Measurements from ENCODE around the gene GJC2. TPM values are rescaled to one million over a fixed set of nuclear protein-coding genes. Genes with fewer than 3 reads are reported as not detected.

The GJC2 gene
- total RNA-seq, 1 experiment from 2014 or later: 1.2 TPM

- H2AFZ ChIP-seq (ENCODE audit: low read length): no peak overlapping the region
- no peak for DNase-seq
- H3K9ac ChIP-seq (ENCODE audit: low read length): no peak overlapping the region
- H3K4me2 ChIP-seq (ENCODE audit: low read length): no peak overlapping the region
- ChIA-PET CTCF (no interaction called here), POLR2A (ENCODE audit: unreplicated experiment) (no interaction called here)
- H3K27me3 ChIP-seq (ENCODE audit: low read length): no peaks in the 10 kb centered on the region
- H3K4me1 ChIP-seq (ENCODE audit: insufficient read depth, low read length): peaks cover 8% of the 10 kb centered on the region; the same call in 1 of the 2 replicates
- H3K27ac ChIP-seq (ENCODE audit: low read length): no peak overlapping the region
- no peaks in the 10 kb centered on the region; the same call in 1 of the 2 replicates for H3K36me3 ChIP-seq (ENCODE audit: low read depth, low read length)
- peaks cover 17% of the 10 kb centered on the region; the same call in 1 of the 2 replicates for H3K9me3 ChIP-seq (ENCODE audit: low read length)
- H4K20me1 ChIP-seq (ENCODE audit: low read length): no peaks in the 10 kb centered on the region
- no TSS peak for BruUV-seq (replicated peaks)
- intact Hi-C loops (cut with micrococcal nuclease): no loop called here
- H3K4me3 ChIP-seq (ENCODE audit: low read length): no peak overlapping the region
- no peaks in the 10 kb centered on the region for H3F3A ChIP-seq (ENCODE audit: low read length, unreplicated experiment)
- no peak for ATAC-seq
- H3K79me2 ChIP-seq (ENCODE audit: low read length): no peaks in the 10 kb centered on the region
- no peaks in the 10 kb centered on the region for H3K9me2 ChIP-seq (replicated peaks; ENCODE audit: low read length)
- TF ChIP-seq EZH2phosphoT487 (IDR thresholded peaks at IDR 0.05; ENCODE audit: borderline replicate concordance, low read length) (no peak), CTCF (conservative IDR thresholded peaks at IDR 0.05; ENCODE audit: low read depth, low read length) (no peak), EZH2 (IDR thresholded peaks at IDR 0.05; ENCODE audit: low read length, unreplicated experiment) (no peak)
Observed at GRCh38 chr1:228194921-228195812, 45.4 kb downstream of the GJC2 start.

GRCh38 chr1:228197555-228198147, 47.9 kb downstream of the GJC2 start:
- DNase-seq (no peak), ATAC-seq (no peak)
- ChIA-PET POLR2A (ENCODE audit: unreplicated experiment) (no interaction called here), CTCF (no interaction called here)
- Histone ChIP-seq H3K9me3 (ENCODE audit: low read length) (peaks cover 17% of the 10 kb centered on the region; the same call in 1 of the 2 replicates), H4K20me1 (ENCODE audit: low read length) (no peaks in the 10 kb centered on the region), H3K4me2 (ENCODE audit: low read length) (no peak overlapping the region), H3K27ac (ENCODE audit: low read length) (no peak overlapping the region), H3K27me3 (ENCODE audit: low read length) (no peaks in the 10 kb centered on the region), H3F3A (ENCODE audit: low read length, unreplicated experiment) (no peaks in the 10 kb centered on the region), H3K9ac (ENCODE audit: low read length) (no peak overlapping the region), H3K4me1 (ENCODE audit: insufficient read depth, low read length) (no peaks in the 10 kb centered on the region), H3K36me3 (ENCODE audit: low read depth, low read length) (no peaks in the 10 kb centered on the region; the same call in 1 of the 2 replicates), H3K4me3 (ENCODE audit: low read length) (no peak overlapping the region), H3K79me2 (ENCODE audit: low read length) (no peaks in the 10 kb centered on the region), H2AFZ (ENCODE audit: low read length) (no peak overlapping the region), H3K9me2 (replicated peaks; ENCODE audit: low read length) (no peaks in the 10 kb centered on the region)
- TF ChIP-seq CTCF (conservative IDR thresholded peaks at IDR 0.05; ENCODE audit: low read depth, low read length): no peak
- TF ChIP-seq EZH2phosphoT487 (IDR thresholded peaks at IDR 0.05; ENCODE audit: borderline replicate concordance, low read length): no peak
- TF ChIP-seq EZH2 (IDR thresholded peaks at IDR 0.05; ENCODE audit: low read length, unreplicated experiment): no peak
- intact Hi-C loops (cut with micrococcal nuclease): no loop called here
- no TSS peak for BruUV-seq (replicated peaks)
